ENCODE results near the gene METTL13.
A peak's percentile ranks its signal among the peaks of the same experiment; 100 is the strongest.

The METTL13 gene

GRCh38 chr1:171816300-171816901, 34.9 kb downstream of the METTL13 start:
- H3K4me1 ChIP-seq (ENCODE audit: insufficient read depth, low read length), result peaks cover 11% of the 10 kb centered on the region
- no peaks in the 10 kb centered on the region for H3K27me3 ChIP-seq (ENCODE audit: insufficient read depth, low read length)
- H3K36me3 ChIP-seq (ENCODE audit: insufficient read depth, low read length), result no peaks in the 10 kb centered on the region
- no peaks in the 10 kb centered on the region for H3K9me3 ChIP-seq (ENCODE audit: low read length)
- H2AFZ ChIP-seq (ENCODE audit: low read depth, low read length), result no peak overlapping the region
- H3K4me3 ChIP-seq (ENCODE audit: low read length), result no peak overlapping the region

GRCh38 chr1:171817511-171818265, 36.2 kb downstream of the METTL13 start:
- no peaks in the 10 kb centered on the region for H3K36me3 ChIP-seq (ENCODE audit: insufficient read depth, low read length)
- H3K4me1 ChIP-seq (ENCODE audit: insufficient read depth, low read length), result peaks cover 11% of the 10 kb centered on the region
- no peaks in the 10 kb centered on the region for H3K9me3 ChIP-seq (ENCODE audit: low read length)
- no peaks in the 10 kb centered on the region for H3K27me3 ChIP-seq (ENCODE audit: insufficient read depth, low read length)
- no peak overlapping the region for H3K4me3 ChIP-seq (ENCODE audit: low read length)
- no peak overlapping the region for H2AFZ ChIP-seq (ENCODE audit: low read depth, low read length)

- Histone ChIP-seq H3K4me1 (ENCODE audit: insufficient read depth, low read length) (peaks cover 11% of the 10 kb centered on the region), H2AFZ (ENCODE audit: low read depth, low read length) (no peak overlapping the region), H3K36me3 (ENCODE audit: insufficient read depth, low read length) (no peaks in the 10 kb centered on the region), H3K27me3 (ENCODE audit: insufficient read depth, low read length) (no peaks in the 10 kb centered on the region), H3K4me3 (ENCODE audit: low read length) (no peak overlapping the region), H3K9me3 (ENCODE audit: low read length) (no peaks in the 10 kb centered on the region)
Measured at GRCh38 chr1:171819946-171820345, 38.5 kb downstream of the METTL13 start.

- H3K4me3 ChIP-seq (ENCODE audit: low read length), result no peak overlapping the region
- no peak overlapping the region for H2AFZ ChIP-seq (ENCODE audit: low read depth, low read length)
- no peaks in the 10 kb centered on the region for H3K36me3 ChIP-seq (ENCODE audit: insufficient read depth, low read length)
- no peaks in the 10 kb centered on the region for H3K4me1 ChIP-seq (ENCODE audit: insufficient read depth, low read length)
- peaks cover 8% of the 10 kb centered on the region for H3K9me3 ChIP-seq (ENCODE audit: low read length)
- no peaks in the 10 kb centered on the region for H3K27me3 ChIP-seq (ENCODE audit: insufficient read depth, low read length)
Measured at GRCh38 chr1:171826973-171827372, 45.5 kb downstream of the METTL13 start.

- no peak overlapping the region for H3K4me3 ChIP-seq (ENCODE audit: low read length)
Measured at GRCh38 chr1:171828794-171829193, 47.3 kb downstream of the METTL13 start.

GRCh38 chr1:171833091-171833825, 51.8 kb downstream of the METTL13 start:
- Histone ChIP-seq H2AFZ (ENCODE audit: low read depth, low read length) (no peak overlapping the region), H3K4me3 (ENCODE audit: low read length) (no peak overlapping the region), H3K36me3 (ENCODE audit: insufficient read depth, low read length) (no peaks in the 10 kb centered on the region), H3K27me3 (ENCODE audit: insufficient read depth, low read length) (no peaks in the 10 kb centered on the region), H3K9me3 (ENCODE audit: low read length) (no peaks in the 10 kb centered on the region), H3K4me1 (ENCODE audit: insufficient read depth, low read length) (no peaks in the 10 kb centered on the region)

More at GRCh38 chr1:171828794-171829193, 47.3 kb downstream of the METTL13 start:
- H3K4me1 ChIP-seq (ENCODE audit: insufficient read depth, low read length), result no peaks in the 10 kb centered on the region
- H3K9me3 ChIP-seq (ENCODE audit: low read length), result peaks cover 8% of the 10 kb centered on the region
- no peaks in the 10 kb centered on the region for H3K36me3 ChIP-seq (ENCODE audit: insufficient read depth, low read length)
- no peak overlapping the region for H2AFZ ChIP-seq (ENCODE audit: low read depth, low read length)
- no peaks in the 10 kb centered on the region for H3K27me3 ChIP-seq (ENCODE audit: insufficient read depth, low read length)

- H3K36me3 ChIP-seq (ENCODE audit: insufficient read depth, low read length), result no peaks in the 10 kb centered on the region
- H3K9me3 ChIP-seq (ENCODE audit: low read length), result no peaks in the 10 kb centered on the region
- peaks cover 6% of the 10 kb centered on the region for H3K27me3 ChIP-seq (ENCODE audit: insufficient read depth, low read length)
Measured at GRCh38 chr1:171834821-171835220, 53.4 kb downstream of the METTL13 start.

GRCh38 chr1:171835891-171836290, 54.4 kb downstream of the METTL13 start:
- Histone ChIP-seq H3K36me3 (ENCODE audit: insufficient read depth, low read length) (no peaks in the 10 kb centered on the region), H3K4me1 (ENCODE audit: insufficient read depth, low read length) (no peaks in the 10 kb centered on the region), H3K9me3 (ENCODE audit: low read length) (no peaks in the 10 kb centered on the region), H3K27me3 (ENCODE audit: insufficient read depth, low read length) (peaks cover 12% of the 10 kb centered on the region), H3K4me3 (ENCODE audit: low read length) (no peak overlapping the region), H2AFZ (ENCODE audit: low read depth, low read length) (no peak overlapping the region)

More at GRCh38 chr1:171834821-171835220, 53.4 kb downstream of the METTL13 start:
- H2AFZ ChIP-seq (ENCODE audit: low read depth, low read length), result no peak overlapping the region
- no peaks in the 10 kb centered on the region for H3K4me1 ChIP-seq (ENCODE audit: insufficient read depth, low read length)
- no peak overlapping the region for H3K4me3 ChIP-seq (ENCODE audit: low read length)

GRCh38 chr1:171841050-171841910, 59.8 kb downstream of the METTL13 start, which contains the start of gene DNM3:
DNM3 (plus strand) TSS chr1:171841498; CDS start chr1:171841657, 159 bp downstream.
- Histone ChIP-seq H3K36me3 (ENCODE audit: insufficient read depth, low read length) (no peaks in the 10 kb centered on the region), H3K4me1 (ENCODE audit: insufficient read depth, low read length) (peaks cover 5% of the 10 kb centered on the region), H3K27me3 (ENCODE audit: insufficient read depth, low read length) (peaks cover 31% of the 10 kb centered on the region), H2AFZ (ENCODE audit: low read depth, low read length) (peak within 1 kb of the TSS; percentile 87), H3K9me3 (ENCODE audit: low read length) (no peaks in the 10 kb centered on the region), H3K4me3 (ENCODE audit: low read length) (peak within 1 kb of the TSS; percentile 67)

- no peaks in the 10 kb centered on the region for H3K36me3 ChIP-seq (ENCODE audit: insufficient read depth, low read length)
- peaks cover 5% of the 10 kb centered on the region for H3K4me1 ChIP-seq (ENCODE audit: insufficient read depth, low read length)
- peaks cover 31% of the 10 kb centered on the region for H3K27me3 ChIP-seq (ENCODE audit: insufficient read depth, low read length)
- peak overlapping the region; percentile 67 for H3K4me3 ChIP-seq (ENCODE audit: low read length)
- no peaks in the 10 kb centered on the region for H3K9me3 ChIP-seq (ENCODE audit: low read length)
- H2AFZ ChIP-seq (ENCODE audit: low read depth, low read length), result peak overlapping the region; percentile 87
Measured at GRCh38 chr1:171841931-171842761, 60.7 kb downstream of the METTL13 start.

- Histone ChIP-seq H2AFZ (ENCODE audit: low read depth, low read length) (no peak overlapping the region), H3K4me3 (ENCODE audit: low read length) (no peak overlapping the region)
Measured at GRCh38 chr1:171844381-171844780, 62.9 kb downstream of the METTL13 start.

GRCh38 chr1:171845998-171846397, 64.5 kb downstream of the METTL13 start:
- no peaks in the 10 kb centered on the region for H3K36me3 ChIP-seq (ENCODE audit: insufficient read depth, low read length)
- peaks cover 5% of the 10 kb centered on the region for H3K4me1 ChIP-seq (ENCODE audit: insufficient read depth, low read length)
- no peaks in the 10 kb centered on the region for H3K9me3 ChIP-seq (ENCODE audit: low read length)
- H3K4me3 ChIP-seq (ENCODE audit: low read length), result no peak overlapping the region
- peaks cover 24% of the 10 kb centered on the region for H3K27me3 ChIP-seq (ENCODE audit: insufficient read depth, low read length)
- H2AFZ ChIP-seq (ENCODE audit: low read depth, low read length), result no peak overlapping the region

More at GRCh38 chr1:171844381-171844780, 62.9 kb downstream of the METTL13 start:
- Histone ChIP-seq H3K27me3 (ENCODE audit: insufficient read depth, low read length) (peaks cover 32% of the 10 kb centered on the region), H3K9me3 (ENCODE audit: low read length) (no peaks in the 10 kb centered on the region), H3K36me3 (ENCODE audit: insufficient read depth, low read length) (no peaks in the 10 kb centered on the region), H3K4me1 (ENCODE audit: insufficient read depth, low read length) (peaks cover 5% of the 10 kb centered on the region)

All from neuron (in vitro differentiated cells).